Thyroid gland (tissue), 4 donors: ENCODE data around the gene SLC35F3. TPM values are rescaled to one million over a fixed set of nuclear protein-coding genes. Genes with fewer than 3 reads are reported as not detected.

ENCODE experiments used
- DNase-seq, 2 donors: peaks; one replicate each; pipeline ENCODE4 v3.0.0-alpha.2; 2019
- H3K27ac ChIP-seq, 3 donors: fragments of 200-600 bp; sonication (generic); 1 replicate in 2 of 3; 2 replicates in 1 of 3; pipeline ENCODE4 v1.5.1; 2016 to 2019; ENCODE audit warnings: mild to moderate bottlenecking in 1 of 3, moderate library complexity in 1 of 3
- H3K27me3 ChIP-seq: fragments of 200-600 bp; sonication (generic); one replicate; pipeline ENCODE4 v1.5.1; 2019
- H3K36me3 ChIP-seq, 2 donors: fragments of 200-600 bp; sonication (generic); one replicate each; pipeline ENCODE4 v1.5.1; 2016 to 2019
- H3K4me1 ChIP-seq, 2 donors: fragments of 200-600 bp; sonication (generic); one replicate each; pipeline ENCODE4 v1.5.1; 2017 to 2019
- H3K4me3 ChIP-seq, 3 donors: fragments of 200-600 bp; sonication (generic); replicated peaks in 1 of 3; 1 replicate in 2 of 3; 2 replicates in 1 of 3; pipeline ENCODE4 v1.5.1; 2016; ENCODE audit warnings: mild to moderate bottlenecking in 1 of 3
- H3K9me3 ChIP-seq: fragments of 200-600 bp; sonication (generic); one replicate; pipeline ENCODE4 v1.5.1; 2017
- CTCF ChIP-seq, 6 experiments: fragments of 200-600 bp in 3 of 6; fragments of 450-650 bp in 3 of 6; sonication (generic) in 3 of 6; IDR thresholded peaks; one replicate each; pipeline ENCODE4 v1.5.1; 2016 to 2019; ENCODE audit warnings: antibody characterized with exemption in 6 of 6, mild to moderate bottlenecking in 2 of 6, inconsistent platforms in 1 of 6, moderate library complexity in 1 of 6
- POLR2A ChIP-seq, 2 donors: fragments of 450-650 bp; IDR thresholded peaks; one replicate each; pipeline ENCODE4 v1.6.1; 2017; ENCODE audit warnings: antibody characterized with exemption in 2 of 2, mild to moderate bottlenecking in 2 of 2, moderate library complexity in 1 of 2
- WGBS, 2 donors: methylation state at CpG; one replicate each; pipeline ENCODE4 v1.1.5; 2017; 5-methylcytosine and 5-hydroxymethylcytosine counted together
- intact Hi-C: fragments of 100-400 bp; cut with DNase I; formaldehyde crosslinking; loops from one replicate; pipeline ENCODE4 v1.15.1; 2023
- total RNA-seq, 4 donors: library from RNA; depleted of rRNA; stranded (reverse); fragments of >200 nt; gene quantifications; one replicate each; pipeline ENCODE4 v1.2.3, GENCODE V29; 2016

Gene SLC35F3
- total RNA-seq, 4 donors from 2014 or later, result 0.89 to 1.9 (median 1.5) TPM; not detected in 1

GRCh38 chr1:233928123-233928522, 23.6 kb downstream of the SLC35F3 start:
- no peaks in the 10 kb centered on the region for H3K36me3 ChIP-seq
- no peak overlapping the region for H3K27ac ChIP-seq
- TF ChIP-seq CTCF (IDR thresholded peaks at IDR 0.05) (no peak), POLR2A (IDR thresholded peaks at IDR 0.05) (no peak)
- 81 to 86% methylated on average over 2 of the region's 2 CpGs for WGBS, 2 donors
- intact Hi-C loops, result no loop called here
- H3K27me3 ChIP-seq, result no peaks in the 10 kb centered on the region
- no peak for DNase-seq
- no peak overlapping the region for H3K4me3 ChIP-seq
- no peaks in the 10 kb centered on the region for H3K9me3 ChIP-seq
- H3K4me1 ChIP-seq, result no peaks in the 10 kb centered on the region

- Histone ChIP-seq H3K27ac (no peak overlapping the region), H3K4me1 (no peaks in the 10 kb centered on the region), H3K27me3 (no peaks in the 10 kb centered on the region), H3K9me3 (no peaks in the 10 kb centered on the region), H3K36me3 (no peaks in the 10 kb centered on the region), H3K4me3 (no peak overlapping the region)
- no peak for TF ChIP-seq POLR2A (IDR thresholded peaks at IDR 0.05)
- TF ChIP-seq CTCF (IDR thresholded peaks at IDR 0.05), result no peak
- 94 to 99% methylated on average over 4 of the region's 4 CpGs for WGBS, 2 donors
- intact Hi-C loops, result no loop called here
- no peak for DNase-seq
Observed at GRCh38 chr1:233933339-233933738, 28.9 kb downstream of the SLC35F3 start.

GRCh38 chr1:233935297-233935868, 30.9 kb downstream of the SLC35F3 start:
- Histone ChIP-seq H3K36me3 (no peaks in the 10 kb centered on the region), H3K9me3 (no peaks in the 10 kb centered on the region), H3K27me3 (no peaks in the 10 kb centered on the region), H3K27ac (no peak overlapping the region), H3K4me1 (no peaks in the 10 kb centered on the region), H3K4me3 (no peak overlapping the region)
- 60 to 67% methylated on average over 4 of the region's 4 CpGs for WGBS, 2 donors
- TF ChIP-seq CTCF (IDR thresholded peaks at IDR 0.05) (no peak), POLR2A (IDR thresholded peaks at IDR 0.05) (no peak)
- intact Hi-C loops, result no loop called here
- no peak for DNase-seq

- Histone ChIP-seq H3K9me3 (no peaks in the 10 kb centered on the region), H3K4me3 (no peak overlapping the region), H3K27me3 (no peaks in the 10 kb centered on the region), H3K4me1 (no peaks in the 10 kb centered on the region), H3K36me3 (no peaks in the 10 kb centered on the region), H3K27ac (no peak overlapping the region)
- TF ChIP-seq CTCF (IDR thresholded peaks at IDR 0.05) (no peak), POLR2A (IDR thresholded peaks at IDR 0.05) (no peak)
- DNase-seq, result no peak
- intact Hi-C loops, result no loop called here
- 90 to 97% methylated on average over 1 of the region's 1 CpG for WGBS, 2 donors
Observed at GRCh38 chr1:233936422-233936821, 31.9 kb downstream of the SLC35F3 start.

GRCh38 chr1:233936842-233937241, 32.4 kb downstream of the SLC35F3 start:
- Histone ChIP-seq H3K27ac (no peak overlapping the region), H3K27me3 (no peaks in the 10 kb centered on the region), H3K36me3 (no peaks in the 10 kb centered on the region), H3K4me3 (no peak overlapping the region), H3K9me3 (no peaks in the 10 kb centered on the region), H3K4me1 (no peaks in the 10 kb centered on the region)
- DNase-seq, result no peak
- intact Hi-C loops, result no loop called here
- TF ChIP-seq POLR2A (IDR thresholded peaks at IDR 0.05) (no peak), CTCF (IDR thresholded peaks at IDR 0.05) (no peak)
- 86 to 94% methylated on average over 3 of the region's 3 CpGs for WGBS, 2 donors
